AG09309 (cell line): Measurements from ENCODE around the gene TBC1D24.

Experiments used
- DNase-seq: peaks from one replicate; pipeline ENCODE4 v3.0.0-alpha.2; 2010; ENCODE audit warnings: low read depth
- H3K4me3 ChIP-seq: 2 replicates; pipeline ENCODE4 v1.5.1; 2011; ENCODE audit warnings: mild to moderate bottlenecking, low read depth, low read length, moderate library complexity; ENCODE audit not compliant: control insufficient read depth
- TF ChIP-seq, protein P1 (sequence below): IDR thresholded peaks from 2 replicates; pipeline ENCODE4 v1.5.1; 2011; ENCODE audit warnings: mild to moderate bottlenecking, low read depth, low read length, inconsistent platforms; ENCODE audit not compliant: insufficient read depth, control insufficient read depth; ENCODE audit errors: missing control alignments

The TBC1D24 gene

DNA sequence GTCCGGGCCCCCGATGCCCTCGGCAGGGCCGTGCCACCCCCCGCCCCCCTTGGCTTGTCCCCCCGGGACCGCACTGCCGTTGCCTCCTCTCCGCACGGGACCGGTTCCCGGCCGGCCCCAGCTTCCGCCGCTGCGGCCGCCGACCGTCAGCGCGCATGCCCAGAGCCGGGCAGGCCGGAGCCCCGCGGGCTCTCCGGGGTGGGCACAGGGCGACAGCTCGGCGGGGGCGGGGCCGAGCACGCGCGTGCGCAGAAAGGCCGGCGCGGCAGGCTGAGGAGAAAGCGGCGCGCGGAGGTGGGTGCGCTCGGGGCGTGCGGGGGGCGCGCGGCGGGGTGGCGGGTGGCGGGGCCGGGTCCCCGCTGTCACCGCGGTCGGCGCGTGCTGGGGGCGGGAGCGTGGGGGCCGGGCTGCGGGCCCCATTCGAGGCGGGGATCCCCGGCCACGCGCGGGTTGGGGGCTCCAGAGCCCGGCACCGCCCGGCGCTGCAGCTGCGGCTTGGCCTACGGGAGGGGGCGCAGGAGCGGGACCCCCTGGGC, at the start of gene TBC1D24:
Gene TBC1D24 (plus strand): TSS at position 251 of the 536 bp plus-strand sequence. CDS start 21,022 bp downstream, outside the sequence.
- DNase-seq = no peak
- TF ChIP-seq, protein P1, sequence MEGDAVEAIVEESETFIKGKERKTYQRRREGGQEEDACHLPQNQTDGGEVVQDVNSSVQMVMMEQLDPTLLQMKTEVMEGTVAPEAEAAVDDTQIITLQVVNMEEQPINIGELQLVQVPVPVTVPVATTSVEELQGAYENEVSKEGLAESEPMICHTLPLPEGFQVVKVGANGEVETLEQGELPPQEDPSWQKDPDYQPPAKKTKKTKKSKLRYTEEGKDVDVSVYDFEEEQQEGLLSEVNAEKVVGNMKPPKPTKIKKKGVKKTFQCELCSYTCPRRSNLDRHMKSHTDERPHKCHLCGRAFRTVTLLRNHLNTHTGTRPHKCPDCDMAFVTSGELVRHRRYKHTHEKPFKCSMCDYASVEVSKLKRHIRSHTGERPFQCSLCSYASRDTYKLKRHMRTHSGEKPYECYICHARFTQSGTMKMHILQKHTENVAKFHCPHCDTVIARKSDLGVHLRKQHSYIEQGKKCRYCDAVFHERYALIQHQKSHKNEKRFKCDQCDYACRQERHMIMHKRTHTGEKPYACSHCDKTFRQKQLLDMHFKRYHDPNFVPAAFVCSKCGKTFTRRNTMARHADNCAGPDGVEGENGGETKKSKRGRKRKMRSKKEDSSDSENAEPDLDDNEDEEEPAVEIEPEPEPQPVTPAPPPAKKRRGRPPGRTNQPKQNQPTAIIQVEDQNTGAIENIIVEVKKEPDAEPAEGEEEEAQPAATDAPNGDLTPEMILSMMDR = no peak

DNA sequence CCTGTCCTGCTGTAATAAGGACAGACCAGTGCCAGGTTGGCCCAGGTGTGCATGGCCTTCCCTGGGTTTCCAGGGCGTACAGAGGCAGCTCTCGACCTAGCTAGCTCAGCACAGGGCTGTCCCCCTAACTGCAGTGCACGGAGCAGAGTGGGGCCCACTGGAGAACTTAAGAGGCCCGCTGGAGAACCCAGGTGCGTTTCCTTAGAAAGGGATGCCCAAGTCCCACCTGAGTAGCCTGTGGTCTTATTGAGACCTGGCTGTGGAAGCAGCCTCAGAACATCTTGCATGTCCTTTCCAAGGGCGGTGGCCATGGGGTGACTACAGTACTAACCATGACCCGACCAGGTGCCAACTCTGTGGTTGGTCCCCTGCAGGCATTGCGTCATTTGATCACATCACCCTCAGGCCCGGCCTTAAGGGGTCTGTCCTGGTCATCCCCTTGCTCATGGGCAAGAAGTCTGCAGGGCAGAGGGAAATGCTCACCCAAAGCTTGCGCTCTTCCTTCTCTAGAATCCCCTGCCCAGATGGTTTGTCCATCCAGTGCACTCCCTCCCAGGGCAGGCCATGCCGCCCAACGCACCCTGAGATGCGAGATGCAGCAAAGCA, 49.0 kb upstream of the TBC1D24 start:
- TF ChIP-seq, protein P1 = no peak
- DNase-seq = no peak
- no peak overlapping the region for H3K4me3 ChIP-seq

More for the DNA sequence above, at the start of gene TBC1D24:
- peak within 1 kb of the TSS; percentile 71 for H3K4me3 ChIP-seq

DNA sequence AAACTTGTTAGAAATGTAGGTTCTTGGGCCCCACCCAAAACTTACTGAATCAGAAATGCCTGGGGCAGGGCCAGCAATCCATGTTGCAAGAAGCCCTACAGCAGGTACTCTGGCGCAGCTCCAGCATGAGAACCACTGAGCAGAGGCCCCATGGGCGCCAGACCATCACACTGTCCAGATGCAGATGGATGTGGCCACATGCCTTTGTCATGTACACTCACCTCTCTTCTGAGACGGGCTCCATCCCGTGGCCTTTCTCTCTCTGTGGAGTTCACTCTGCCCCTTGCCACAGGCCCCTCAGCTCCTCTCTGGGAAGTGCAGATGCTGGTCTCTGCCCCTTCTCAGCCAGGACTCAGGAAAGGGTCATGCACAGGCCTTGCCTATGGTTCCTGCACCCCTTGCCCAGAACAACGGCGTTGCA, 48.0 kb upstream of the TBC1D24 start:
- DNase-seq = no peak
- H3K4me3 ChIP-seq = no peak overlapping the region
- TF ChIP-seq, protein P1 = no peak

DNA sequence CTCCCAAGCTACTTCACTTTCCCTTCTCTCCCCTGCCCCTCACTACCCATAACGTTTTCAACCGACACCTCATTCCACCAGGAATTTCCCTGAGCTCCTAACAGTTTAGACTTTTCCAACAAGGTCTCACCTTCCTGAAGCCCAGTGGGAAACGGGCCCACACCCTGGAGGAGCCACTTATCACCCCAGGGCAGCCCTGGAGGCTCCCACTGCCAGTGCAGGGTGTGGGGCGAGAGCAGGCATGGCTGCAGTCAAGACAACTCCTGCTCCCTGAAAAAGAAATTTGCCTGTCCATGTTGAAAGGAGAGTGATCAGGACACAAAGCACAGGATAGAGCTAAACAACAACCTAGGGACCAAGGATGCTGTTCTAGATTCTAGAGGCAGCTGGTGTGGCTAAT, 47.4 kb upstream of the TBC1D24 start:
- no peak overlapping the region for H3K4me3 ChIP-seq
- no peak for DNase-seq
- TF ChIP-seq, protein P1 = no peak

DNA sequence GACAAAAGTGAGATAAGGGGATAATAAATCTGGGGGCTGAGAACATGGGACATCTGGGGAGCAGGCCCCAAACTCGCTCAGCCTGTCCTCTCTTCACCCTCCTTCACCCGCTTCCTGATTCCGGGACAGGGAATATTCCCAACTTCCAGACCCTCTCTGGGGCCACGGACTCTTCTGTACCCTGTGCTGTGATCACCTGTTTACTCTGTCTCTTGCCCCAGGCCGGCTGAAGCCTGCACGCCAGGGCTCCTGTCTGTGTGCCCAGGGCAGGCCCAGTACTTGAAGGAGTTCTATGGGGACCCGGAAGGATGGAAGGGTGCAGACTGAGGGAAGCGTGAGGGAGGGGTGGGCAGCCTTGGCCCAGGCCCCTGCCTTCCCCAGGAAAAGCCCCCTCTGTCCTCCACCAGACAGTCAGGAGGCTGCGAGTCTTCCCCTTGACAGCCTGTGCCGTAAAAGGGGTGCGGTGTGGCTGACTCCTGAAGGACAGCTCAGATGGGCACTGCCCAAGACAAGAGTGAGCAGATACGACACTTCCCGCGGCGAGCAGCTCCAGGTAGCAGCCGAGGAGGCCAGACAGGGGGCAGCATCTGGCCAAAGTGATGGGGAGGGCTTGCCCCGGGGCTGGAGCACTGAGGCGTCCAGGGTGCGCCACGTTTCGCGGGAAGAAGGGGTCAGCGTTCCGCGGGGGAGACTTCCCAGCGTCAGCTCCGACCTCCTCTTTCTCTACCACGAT, 46.7 kb upstream of the TBC1D24 start:
- TF ChIP-seq, protein P1 = peak; percentile 42
- no peak for DNase-seq
- peak overlapping the region; percentile 49 for H3K4me3 ChIP-seq

DNA sequence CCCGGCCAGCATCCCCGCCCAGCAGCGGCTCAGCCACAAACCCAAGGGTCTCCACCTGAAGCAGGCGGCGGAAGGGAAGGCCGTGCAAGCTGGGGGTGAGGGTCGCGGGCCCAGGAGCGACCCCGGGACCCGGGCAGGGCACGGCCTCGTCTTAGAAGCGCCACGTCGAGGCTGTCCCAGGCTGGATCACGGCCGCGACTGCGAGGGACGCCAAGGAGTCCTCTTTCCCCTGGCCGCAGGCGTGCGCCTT, 46.2 kb upstream of the TBC1D24 start:
- no peak for DNase-seq
- peak overlapping the region; percentile 49 for H3K4me3 ChIP-seq
- TF ChIP-seq, protein P1 = no peak
